DMS153 treated with DMSO at 0.1 percent for 48 hours (cell line): ENCODE results near the gene C11orf86.
A peak's percentile ranks its signal among the peaks of the same experiment; 100 is the strongest.
"Not testable (repeated sequence)": the region's sequence is repeated elsewhere in the genome, so short reads cannot be mapped to it uniquely, and the experiment has no call there.

Experiments used
- DNase-seq: peaks from one replicate; lab custom pipeline; 2025; ENCODE audit not compliant: unreplicated experiment; lab: John Stamatoyannopoulos, UW

The C11orf86 gene, protein sequence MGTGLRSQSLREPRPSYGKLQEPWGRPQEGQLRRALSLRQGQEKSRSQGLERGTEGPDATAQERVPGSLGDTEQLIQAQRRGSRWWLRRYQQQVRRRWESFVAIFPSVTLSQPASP

DNA sequence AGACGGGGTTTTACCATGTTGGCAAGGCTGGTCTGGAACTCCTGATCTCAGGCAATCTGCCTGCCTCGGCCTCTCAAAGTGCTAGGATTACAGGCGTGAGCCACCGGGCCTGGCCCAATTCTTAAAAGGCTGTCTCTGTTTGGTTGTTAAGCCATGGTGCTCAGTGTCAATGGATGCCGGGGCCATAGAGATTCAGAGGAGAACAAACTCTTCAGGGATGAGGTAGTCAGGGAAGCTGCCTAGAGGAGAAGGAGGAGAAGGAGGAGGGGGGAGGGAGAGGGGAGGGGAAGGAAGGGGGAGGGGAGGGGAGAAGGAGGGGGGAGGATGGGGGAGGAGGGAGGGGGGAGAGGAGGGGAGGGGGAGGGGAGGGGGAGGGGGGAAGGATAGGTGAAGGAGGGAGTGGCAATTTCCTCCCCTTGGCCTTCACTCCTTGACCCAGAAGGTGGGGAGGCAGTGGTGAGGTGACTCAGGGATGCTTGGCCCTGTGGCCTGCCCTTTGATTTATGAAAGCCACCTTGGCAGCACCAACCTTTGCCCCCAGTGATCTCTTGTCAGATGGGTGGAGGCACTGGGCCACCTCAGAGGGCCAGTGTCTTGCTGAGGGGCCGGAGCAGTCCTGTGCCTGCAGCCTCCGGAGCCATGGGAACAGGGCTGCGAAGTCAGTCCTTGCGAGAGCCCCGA is at the start of gene C11orf86:
Gene C11orf86, plus strand, starts transcription at position 581 of the 681 bp plus-strand sequence. Its CDS starts 59 bp downstream, at position 640.
- no peak for DNase-seq

DNA sequence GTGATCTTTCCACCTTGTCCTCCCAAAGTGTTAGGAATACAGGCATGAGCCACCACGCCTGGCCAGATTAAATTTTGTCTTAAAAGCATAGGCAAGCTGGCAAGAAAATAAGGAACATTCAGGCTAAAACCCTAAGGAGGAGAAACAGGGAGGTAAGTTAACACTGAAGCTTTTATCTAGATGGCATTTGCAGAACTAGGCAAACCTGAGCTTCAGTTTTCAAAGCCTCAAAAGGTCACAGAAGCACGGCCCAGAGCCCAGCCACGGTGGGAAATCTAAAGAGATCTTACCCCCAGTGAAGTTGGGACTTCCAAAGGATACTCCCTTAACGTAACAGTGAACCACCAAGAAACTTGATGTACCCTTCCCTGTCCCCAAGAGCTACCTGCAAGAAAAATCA is 45.4 kb upstream of the C11orf86 start:
- DNase-seq = no peak

DNA sequence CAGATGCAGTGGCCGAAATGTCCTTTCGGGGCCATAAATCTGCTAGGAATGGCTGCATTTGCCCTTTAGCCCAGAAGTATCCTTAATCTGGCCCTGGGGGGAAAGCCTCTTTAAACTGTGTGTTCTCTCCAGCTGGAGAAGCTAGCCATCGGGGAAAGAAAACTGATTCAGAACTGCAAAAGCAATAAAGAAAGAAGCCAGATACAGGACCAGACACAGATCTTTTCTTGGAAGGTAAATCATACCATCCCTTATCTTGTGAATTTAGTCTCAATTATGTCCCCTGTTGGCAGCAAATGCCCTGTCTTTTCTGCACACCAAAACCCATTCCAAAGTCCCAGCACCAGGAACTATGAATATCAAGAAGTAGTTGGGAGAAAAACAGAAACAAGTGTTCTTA is 42.6 kb upstream of the C11orf86 start:
- no peak for DNase-seq

DNA sequence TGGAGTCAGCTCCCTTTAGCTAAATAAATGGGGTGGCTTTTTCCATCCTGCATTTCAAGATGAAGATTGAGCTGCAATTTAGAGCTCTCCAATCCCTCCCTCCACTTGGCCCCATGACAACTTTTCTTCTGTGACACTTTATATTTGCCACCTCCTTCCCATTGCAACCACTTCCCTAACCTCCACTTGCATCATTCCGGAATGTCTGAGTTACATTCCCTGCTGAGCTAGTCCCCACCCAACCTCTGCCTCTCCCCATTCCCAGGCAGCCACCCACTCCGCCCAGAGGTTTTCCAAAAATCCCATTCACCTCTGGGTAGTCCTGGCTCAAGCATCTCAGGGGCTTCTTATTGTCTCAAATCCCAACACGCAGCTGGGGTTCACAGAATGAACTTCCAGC is 41.6 kb upstream of the C11orf86 start:
- no peak for DNase-seq

DNA sequence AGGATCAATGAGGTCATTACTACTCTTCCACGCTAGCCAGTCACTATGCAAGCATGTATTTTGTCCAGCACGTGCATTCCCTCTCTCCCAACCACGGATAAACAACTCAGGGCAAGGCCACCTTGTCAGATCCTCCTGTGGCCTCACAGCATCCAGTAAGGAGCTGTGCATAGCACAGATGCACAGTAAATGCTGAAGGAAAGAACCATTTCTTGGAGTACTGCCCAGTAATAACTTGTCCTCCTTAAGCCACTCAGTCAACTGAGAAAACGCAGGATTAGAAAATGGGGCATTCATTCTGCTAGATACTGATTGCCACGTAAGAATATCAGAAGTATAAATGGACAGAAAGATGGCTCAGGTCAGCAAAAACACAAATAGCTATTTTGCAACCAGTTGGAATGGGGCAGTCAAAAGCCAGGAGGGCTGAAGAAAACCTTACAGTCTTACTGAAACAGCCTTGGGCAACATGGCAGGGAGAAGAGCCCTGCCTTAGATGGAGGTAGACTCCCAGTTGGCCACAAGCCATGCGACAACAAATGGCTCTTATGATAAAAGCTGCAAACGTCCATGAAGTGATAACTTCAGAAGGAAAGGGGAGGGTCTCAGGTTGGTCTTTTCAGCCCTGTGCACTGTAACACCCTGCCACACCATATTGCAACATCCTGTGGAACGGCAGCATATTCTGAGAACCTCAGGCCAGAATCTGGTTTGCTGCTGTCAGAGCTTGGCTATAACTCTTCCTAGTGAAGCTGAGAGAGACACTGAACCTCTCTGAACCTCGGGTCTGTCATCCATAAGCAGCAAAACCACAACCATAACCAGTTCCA is 39.9 kb upstream of the C11orf86 start:
- DNase-seq = no peak

DNA sequence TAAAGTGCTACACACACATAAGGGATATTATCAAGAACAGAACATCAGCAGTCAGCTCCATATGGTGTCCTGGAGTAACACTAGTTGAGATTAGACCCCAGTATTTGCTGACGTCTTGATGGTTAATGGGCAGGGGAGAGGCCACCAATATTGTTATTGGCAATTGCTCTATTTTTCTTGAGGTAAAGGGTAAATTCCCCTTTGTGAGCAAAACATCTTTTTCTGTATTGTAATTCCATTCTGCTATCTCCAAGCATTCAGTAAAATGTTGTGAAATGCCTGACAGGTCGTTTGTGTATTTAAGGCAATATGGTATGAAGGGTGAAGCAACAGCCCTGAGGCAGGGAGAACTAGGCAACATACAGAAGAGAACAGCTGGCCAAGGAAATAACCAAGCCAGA is 38.8 kb upstream of the C11orf86 start:
- DNase-seq = no peak

DNA sequence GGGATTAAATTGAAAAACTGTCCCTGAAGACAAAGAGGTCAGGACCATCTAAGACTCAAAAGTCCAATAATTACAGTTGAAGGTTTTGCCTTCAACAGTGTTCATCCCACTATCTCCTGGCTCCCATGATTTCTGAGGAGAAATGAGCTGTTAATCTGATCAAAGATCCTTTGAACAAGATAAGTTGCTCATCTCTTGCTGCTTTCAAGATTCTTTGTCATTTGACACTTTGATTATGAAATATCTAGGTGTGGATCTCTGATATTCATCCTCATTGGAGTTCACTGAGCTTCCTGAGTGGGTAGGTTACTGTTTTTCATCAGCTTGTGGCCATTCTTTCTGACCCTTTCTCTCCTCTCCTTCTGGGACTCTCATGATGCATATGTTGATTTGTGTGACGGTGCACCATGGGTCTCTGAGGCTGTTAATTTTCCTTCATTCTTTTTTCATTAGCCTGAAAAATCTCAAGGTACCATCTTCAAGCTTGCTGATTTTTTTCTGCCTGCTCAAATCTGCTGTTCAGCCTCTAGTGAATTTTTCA is 37.8 kb upstream of the C11orf86 start:
- no peak for DNase-seq

DNA sequence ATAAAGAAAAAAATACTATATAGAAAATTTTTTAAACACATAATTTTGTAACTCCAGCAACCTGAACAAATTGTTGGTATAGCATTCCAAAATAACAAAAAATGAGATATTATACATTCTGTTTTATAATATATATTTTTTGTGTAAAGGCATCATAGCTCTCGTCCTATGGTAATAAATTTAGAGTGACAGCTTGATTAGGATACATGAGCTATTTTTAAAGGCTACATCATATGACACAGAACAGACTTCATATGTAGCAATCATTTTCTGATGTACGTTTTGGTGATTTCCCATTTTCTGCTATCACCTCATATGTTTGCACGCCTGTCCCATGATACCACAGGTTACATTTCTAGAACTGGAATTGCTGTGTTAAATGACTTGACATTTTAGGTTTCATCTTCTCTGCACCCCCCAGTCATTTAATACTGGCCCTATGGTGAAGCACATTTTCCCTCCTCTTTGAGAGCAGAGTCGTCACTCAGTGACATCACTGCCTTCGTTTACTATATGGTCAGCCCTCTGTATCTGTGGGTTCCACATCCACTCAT is 36.4 kb upstream of the C11orf86 start:
- DNase-seq = no peak

DNA sequence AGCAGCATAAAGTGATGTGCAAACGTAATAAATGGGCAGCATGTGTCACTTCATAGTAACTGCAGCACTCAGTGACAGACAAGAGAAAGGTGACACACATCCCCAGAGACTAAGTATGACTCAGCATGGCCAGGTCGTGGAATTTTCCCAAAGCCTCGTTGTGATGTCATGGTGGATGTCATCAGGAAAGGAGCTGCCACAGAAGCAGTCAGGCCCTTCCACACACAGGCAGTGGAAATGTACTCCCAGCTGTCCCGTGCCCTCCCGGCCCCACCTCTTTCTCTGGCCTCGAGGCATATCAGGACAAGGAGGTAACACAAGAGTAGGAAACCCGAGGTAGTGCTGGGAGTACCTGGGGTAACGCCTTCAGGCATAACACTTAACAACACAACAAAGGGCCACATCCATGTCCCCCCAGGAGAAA is 25.0 kb upstream of the C11orf86 start:
- no peak for DNase-seq

DNA sequence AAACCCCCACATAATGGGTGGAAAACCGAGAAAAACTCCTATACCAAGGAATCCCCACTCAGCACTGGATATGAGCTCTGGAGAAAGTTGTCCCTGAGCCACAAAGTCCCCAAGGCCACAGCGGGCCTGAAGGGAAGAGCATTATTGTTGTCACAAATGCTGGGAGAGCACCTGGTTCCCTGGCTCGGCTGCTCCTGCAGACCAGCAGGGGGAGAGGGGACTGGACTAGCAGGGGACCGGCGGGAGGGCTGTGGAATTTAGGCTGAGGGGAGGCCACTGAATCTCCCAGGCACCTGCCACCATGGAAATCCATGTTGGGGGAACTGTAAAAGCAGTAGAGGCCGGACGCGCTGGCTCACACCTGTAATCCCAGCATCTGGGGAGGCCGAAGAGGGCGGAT is 24.0 kb upstream of the C11orf86 start:
- no peak for DNase-seq

DNA sequence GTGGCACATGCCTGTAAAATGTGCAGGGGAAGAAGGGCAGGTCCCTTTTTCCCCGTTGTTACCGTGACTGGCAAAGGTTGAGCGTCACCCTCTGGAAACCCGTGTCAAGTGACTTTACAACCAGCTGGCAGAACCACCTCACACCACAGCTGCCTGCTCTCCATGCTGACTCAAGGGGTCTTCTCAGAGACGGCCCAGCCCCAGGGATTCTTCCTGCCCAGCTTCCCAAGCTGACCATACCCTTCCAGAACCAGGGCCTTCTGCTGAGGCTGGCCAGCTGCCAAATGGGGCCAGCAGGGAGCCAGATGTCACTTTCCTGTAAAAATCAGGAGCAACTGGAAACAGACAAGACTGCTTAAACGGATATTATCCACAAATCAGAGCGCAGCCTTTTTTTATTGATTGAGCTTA is 23.2 kb upstream of the C11orf86 start:
- no peak for DNase-seq

DNA sequence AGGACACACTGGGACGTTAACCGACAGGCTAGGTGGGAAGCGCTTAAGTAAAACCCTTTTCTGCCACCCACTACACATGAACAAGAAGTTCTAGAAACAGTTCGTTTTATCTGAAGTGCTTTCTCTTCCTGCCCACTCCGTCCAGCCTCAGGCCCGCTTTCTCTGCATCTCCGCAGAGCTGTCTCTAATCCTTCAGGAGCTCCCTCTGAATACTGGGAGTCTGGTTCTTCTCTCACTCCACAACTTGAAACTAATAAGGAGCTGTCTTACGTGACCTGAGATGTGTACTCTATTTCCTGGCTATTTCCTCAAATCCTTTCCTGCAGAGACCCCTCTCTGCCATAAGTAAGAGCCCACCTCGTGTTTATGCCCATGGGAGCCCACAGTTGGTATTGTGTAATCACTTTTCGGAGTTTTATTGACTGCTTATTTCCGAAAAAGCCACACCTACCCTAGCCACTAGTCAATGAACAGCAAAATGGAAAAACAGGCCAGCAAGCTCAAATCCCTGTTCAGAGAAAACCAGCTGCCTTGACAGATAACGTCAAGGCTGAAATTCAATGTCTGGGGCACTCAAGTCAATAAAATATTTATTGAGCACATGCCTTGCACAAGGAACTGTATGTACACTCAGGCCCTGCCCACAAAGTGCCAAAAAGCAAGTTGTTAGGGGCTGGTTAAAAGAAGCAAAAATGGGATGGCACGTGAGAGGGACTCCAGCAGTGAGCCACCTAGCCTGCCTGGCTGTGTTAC is 21.8 kb upstream of the C11orf86 start:
- no peak for DNase-seq

DNA sequence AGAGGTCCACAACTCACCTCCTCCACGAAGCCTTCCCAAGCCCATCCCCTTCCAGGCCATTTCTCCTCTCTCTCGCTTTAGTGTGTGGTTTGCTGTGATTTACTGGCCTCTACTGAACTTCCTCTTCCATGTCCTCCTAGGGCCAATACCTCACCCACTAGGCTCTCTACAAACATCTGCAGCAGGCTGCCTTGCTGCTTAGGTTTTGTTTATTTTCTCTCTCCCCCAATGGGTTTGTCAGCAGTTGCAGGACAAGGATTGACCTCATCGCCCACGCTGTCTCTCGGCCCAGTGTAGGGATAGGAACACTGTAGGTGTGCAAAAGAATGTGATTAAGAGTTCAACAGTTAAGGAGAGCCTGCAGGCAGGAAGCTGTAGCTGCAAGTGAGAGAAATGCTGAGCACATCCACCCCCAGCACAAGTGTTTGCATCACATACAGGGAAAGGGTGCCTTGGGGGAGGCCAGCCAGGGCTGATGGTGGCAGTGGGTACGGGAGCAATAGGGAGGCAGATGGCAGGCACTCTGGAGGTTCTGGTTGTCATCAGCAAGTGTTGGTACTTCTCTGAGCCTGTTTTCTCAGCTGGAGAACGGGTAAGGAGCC is 18.3 kb upstream of the C11orf86 start:
- no peak for DNase-seq

DNA sequence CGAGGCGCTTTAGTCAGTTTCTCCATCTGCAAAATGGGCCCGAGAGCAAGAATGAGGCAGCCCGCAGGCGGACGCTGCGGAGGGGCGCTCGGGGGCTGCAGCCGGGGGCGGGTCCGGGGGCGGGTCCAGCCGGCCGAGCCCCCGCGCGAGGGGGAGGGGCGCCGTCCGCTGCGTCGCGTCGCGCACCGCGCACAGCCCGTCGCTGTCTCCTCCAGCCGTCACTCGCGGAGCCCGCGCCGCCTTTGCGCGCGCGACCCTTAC is 17.2 kb upstream of the C11orf86 start:
- DNase-seq = peak; percentile 72

DNA sequence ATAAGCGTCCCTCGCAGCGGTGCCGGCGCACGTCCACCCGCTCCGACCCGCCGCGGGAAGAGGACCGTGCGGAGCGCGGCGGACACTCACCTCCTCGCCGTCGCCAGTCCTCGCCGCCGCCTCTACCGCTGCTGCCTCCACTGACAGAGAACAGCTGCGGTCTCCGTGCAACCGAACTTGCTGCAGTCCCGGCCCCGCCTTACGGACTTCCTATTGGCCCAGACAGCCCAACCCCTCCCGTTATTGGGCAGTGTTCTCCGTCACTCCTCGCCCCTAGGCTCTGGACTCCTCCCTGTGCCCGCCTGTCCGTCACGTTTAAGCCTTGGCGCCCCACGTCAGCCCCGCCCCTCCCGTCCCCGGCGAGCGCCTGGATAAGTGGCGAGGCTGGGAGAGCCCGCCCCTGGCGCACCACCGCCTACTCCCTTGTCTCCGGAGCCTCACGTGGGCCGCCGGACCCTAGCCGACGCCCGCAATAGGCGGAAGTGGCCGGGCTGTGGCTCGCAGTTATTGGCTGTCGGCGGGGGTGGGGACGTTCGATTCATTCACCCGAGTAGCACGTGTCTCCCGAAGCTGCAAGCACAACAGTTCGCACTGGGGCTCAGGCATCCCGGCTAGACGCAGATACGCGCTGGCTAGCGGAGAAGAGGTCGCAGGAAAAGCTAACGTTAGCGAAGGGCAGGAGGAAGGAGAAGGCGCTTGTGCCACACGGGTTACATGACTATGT is 16.7 kb upstream of the C11orf86 start, which contains the start of gene PC:
Gene PC, minus strand, starts transcription at position 152 of the 724 bp plus-strand sequence. CDS start 86,224 bp downstream, outside the sequence.
- peak; percentile 94 for DNase-seq

DNA sequence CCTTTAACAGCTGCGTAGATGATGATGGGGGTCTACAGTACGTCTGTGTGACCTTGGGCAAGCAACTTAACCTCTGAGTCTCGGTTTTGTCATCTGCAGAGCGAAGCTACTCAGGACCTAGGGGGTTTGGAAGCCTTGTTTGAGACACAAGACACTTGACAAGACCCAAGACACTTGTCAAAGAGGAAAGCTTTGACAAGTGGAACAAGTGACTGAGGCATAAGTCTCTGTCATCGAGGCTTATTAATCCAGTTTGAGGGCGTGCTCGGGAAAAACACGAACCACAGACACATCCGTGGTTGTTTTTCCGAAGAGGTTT is 16.2 kb upstream of the C11orf86 start:
- no peak for DNase-seq

DNA sequence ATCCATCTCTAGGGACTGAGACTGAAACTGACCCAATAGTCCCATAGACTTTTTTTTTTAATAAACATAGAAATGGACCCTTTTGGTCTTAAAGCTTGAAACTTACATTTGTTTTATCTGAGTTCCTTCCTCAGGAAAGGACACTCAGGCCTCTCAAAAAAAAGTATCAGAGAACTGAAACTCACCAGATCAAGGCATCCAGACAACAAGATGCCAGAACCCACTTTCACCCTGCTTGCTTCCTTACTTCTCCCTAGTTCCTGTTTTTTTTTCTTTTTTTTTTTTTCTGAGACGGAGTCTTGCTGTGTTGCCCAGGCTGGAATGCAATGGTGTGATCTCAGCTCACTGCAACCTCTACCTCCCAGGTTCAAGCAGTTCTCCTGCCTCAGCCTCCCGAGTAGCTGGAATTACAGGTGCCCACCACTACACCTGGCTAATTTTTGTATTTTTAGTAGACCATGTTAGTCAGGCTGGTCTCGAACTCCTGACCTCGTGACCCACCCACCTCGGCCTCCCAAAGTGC is 13.4 kb upstream of the C11orf86 start:
- DNase-seq = not testable (repeated sequence)

DNA sequence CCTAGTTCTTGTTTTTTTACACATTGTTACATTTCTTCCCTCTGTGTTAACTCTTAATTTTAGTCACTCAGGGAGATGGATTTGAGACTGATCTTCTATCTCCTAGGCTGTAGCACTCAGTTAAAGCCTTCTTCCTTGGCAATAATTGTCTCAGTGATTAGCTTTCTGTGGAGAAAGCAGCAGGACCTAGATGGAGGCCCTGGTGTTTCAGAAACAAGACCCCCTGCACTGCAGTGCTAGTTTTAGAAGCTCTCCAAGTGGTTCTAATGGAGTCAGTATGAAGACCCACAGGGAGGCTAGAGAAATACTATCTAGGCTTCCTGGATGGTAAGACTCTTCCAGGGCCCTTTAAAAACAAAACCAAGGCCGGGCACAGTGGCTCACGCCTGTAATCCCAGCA is 12.9 kb upstream of the C11orf86 start:
- DNase-seq = no peak

DNA sequence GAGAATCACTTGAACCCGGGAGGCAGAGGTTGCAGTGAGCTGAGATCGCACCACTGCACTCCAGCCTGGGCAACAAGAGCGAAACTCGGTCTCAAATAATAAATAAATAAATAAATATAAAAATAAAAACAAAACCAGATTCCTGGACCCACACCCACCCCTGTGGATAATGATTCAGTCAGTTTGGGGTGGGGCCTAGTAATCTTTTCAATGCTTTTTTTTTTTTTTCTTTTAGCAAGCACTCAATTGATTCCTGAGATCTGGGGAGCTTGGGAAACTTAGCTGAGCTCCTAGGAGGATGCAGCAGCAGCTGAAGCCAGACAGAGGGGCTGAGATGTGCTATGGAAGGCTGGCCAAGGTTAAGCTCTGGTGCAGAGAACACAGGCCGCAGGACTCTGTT is 12.3 kb upstream of the C11orf86 start:
- DNase-seq = no peak

DNA sequence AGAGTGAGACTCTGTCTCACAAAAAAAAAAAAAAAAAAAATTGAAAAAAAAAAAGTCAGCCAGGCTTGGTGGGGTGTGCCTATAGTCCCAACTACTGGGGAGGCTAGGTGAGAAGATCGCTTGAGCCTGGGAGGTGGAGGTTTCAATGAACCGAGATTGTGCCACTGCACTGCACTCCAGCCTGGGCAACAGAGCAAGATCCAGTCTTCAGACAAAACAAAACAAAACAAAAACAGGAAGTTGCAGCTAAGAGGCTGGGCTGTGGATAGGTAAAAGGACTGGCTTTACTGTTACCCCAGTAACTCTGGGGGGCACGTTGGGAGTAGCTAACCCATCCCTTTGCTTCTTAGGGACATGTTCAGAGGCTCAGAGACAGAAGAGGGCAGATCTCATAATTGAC is 10.6 kb upstream of the C11orf86 start:
- DNase-seq = no peak
